Stimulated activated CD4-positive, alpha-beta T cell treated with anti-CD3 and anti-CD28 coated beads, Interleukin-12 subunit alpha, Interleukin-12 subunit beta, amount 100 ng/mL, for 24 hours (primary cell): ENCODE data around the gene AURKAIP1.
"Not testable (repeated sequence)": the region's sequence is repeated elsewhere in the genome, so short reads cannot be mapped to it uniquely, and the experiment has no call there.

ENCODE experiments used
- DNase-seq, 2 experiments: peaks; one replicate each; pipeline ENCODE4 v3.0.0-alpha.2; 2020; ENCODE audit warnings: low read depth in 2 of 2

The AURKAIP1 gene

DNA sequence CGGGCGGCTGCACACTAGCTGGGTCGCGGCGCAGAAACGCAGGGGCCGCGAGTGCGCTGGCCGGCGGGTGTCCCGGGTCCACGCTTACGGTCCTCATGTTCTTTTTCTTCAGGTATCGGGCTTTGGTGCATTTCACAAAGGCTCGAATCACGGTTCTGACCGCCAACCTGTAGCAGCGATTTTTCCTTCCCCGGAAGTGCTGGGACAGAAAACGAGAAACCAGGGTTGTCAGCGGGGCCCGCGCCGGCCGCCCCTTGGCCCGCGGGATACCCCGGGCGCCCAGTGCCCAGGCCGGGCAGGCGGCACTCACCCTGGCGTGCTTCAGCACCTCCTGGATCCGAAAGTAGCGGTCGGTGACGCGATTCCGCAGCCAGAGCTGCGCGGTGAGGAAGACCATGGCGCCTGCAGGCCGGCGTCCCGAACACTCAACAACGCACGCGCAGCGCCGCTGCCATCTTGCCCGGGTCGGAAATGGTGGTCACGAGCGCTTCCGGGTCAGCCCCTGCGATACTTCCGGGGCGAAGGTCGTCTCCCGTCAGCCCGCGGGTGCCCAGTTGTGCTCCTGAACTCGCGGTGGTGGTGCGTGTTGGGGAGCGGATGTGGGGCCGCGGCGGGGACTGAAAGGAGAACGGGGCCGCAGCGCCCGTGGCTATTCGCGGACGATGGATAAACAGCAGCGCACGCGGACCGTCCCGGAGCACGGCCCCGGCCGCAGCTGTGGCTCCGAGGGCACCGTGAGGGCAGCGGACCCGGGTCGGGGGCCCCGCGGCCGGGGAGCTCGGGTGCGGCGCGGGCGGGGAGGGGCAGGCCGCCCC, 32.0 kb upstream of the AURKAIP1 start, which contains the start of gene MRPL20:
Gene MRPL20, minus strand, starts transcription at position 473 of the 815 bp plus-strand sequence. Its CDS starts 76 bp downstream, at position 397.
- peak; percentile 93 to 95 for DNase-seq

GRCh38 chr1:1406101-1406820, 31.3 kb upstream of the AURKAIP1 start:
- no peak for DNase-seq

GRCh38 chr1:1403653-1404052, 28.6 kb upstream of the AURKAIP1 start:
- DNase-seq, result no peak

- DNase-seq, result not testable (repeated sequence)
Measured at GRCh38 chr1:1402901-1403392, 27.9 kb upstream of the AURKAIP1 start.

GRCh38 chr1:1402072-1402900, 27.3 kb upstream of the AURKAIP1 start:
- DNase-seq, result peak in 1 of 2 experiments; percentile 41

GRCh38 chr1:1401457-1402010, 26.5 kb upstream of the AURKAIP1 start:
- DNase-seq, result no peak

- DNase-seq, result no peak
Measured at GRCh38 chr1:1400576-1401456, 25.8 kb upstream of the AURKAIP1 start.

DNA sequence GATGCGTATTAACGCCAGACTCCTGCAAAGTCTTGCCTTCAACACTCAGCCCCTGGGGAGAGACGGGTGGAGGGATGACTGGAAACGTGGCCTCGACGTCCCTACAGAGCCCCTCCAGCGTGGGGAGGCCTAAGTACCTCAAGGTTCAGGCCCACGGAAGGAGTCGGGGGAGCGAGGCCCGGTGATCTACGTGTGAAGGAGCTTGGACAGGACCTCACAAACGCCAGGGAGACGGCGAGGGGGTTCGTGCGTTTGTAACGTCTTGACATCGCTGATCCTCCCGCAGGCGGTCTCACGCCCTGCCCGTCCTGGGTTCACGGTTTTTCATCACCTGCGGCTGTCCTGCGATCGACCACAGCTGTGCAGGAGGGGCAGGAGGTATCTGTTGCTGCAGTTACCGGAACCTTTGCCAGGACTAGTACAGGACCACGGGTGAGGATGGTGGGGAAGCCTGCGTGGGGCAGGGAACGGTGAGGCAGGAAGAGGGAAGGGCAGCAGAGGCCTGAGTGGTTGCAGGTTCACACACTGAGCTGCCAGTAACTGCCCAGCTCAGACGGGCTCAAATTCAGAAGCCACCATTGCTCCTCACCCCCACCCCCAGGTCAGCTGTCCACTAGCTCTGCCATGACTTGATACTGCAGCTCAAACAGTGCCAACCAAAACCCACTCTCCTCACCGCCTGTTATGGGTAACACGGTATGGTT, 25.0 kb upstream of the AURKAIP1 start:
- DNase-seq, result peak in 1 of 2 experiments; percentile 20

GRCh38 chr1:1399187-1399871, 24.3 kb upstream of the AURKAIP1 start, which contains the start of gene CCNL2:
TSS of gene CCNL2 (minus strand) at chr1:1399335. CDS start at chr1:1399306, 29 bp downstream.
- peak; percentile 99 for DNase-seq

GRCh38 chr1:1398677-1399186, 23.7 kb upstream of the AURKAIP1 start:
- DNase-seq, result no peak

DNA sequence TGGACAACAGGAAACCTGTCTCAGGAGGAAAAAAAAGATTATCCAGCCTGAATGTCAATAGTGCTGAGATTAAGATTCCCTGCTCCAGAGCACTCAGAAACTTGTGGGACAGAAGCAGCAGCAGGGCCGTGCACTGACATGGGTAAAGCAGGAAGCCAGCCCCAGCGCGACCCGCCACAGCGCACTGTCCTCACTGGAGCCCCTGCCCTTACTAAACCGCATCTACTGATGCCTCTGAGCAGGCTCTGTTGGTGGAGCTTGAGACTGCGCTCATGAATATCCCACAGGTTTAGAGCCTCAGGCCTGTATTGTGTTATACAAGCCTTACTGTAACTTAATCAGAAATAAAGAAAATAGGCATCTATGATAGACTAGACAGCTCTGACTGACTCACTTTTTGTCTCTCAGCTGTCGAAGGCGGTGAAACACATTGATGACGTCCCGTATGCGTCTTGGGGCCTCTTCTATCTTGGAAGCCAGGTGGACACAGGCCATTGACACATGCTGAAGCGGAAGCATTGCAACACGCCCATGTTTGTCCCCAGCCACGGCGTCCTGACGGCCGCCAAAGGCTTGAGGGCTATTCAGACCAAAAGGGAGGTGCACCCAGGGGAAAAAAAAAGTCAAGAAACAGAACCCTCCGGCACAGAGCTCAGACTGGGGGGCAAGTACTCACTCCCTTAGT, 23.0 kb upstream of the AURKAIP1 start:
- DNase-seq, result no peak

- no peak for DNase-seq
Measured at GRCh38 chr1:1395166-1395565, 20.2 kb upstream of the AURKAIP1 start.

- DNase-seq, result no peak
Measured at GRCh38 chr1:1394116-1394515, 19.1 kb upstream of the AURKAIP1 start.

DNA sequence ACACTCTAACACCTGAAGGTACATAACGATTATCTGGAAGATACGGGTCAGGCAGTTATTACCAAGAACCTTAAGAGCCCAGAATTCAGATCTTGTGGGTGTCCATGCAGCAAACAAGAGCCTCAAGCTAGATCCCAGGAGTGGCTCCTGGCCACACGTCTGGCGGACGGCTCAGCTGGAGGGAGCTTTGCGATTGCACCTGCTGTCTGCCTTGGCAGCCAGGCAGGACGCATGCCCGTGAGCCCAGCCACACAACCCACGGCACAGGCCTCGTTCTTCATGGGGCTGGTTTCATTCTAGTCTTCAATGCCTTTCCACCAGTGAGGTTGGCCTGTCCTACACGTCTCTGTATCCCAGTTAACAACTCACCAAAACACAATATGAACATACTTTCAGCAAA, 18.4 kb upstream of the AURKAIP1 start:
- DNase-seq, result no peak

DNA sequence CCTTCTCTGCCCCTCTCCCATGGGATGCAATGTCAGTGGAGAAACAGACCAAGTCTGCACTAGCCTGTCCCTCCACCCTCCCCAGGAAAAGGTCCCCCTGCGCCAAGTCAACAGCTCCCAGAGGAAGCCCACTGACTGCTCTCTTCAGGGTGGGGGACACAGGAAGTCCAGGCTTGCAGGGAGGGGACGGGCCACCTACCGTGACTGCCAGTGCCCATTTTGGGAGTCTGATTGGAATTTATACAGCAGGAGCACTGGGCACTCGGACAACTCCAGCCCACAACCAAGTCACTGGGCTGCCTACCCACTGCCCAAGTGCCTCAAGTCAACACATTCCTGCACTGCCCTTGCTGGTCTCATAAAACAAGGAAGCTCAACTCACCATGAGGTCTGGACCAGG, 18.0 kb upstream of the AURKAIP1 start:
- no peak for DNase-seq

DNA sequence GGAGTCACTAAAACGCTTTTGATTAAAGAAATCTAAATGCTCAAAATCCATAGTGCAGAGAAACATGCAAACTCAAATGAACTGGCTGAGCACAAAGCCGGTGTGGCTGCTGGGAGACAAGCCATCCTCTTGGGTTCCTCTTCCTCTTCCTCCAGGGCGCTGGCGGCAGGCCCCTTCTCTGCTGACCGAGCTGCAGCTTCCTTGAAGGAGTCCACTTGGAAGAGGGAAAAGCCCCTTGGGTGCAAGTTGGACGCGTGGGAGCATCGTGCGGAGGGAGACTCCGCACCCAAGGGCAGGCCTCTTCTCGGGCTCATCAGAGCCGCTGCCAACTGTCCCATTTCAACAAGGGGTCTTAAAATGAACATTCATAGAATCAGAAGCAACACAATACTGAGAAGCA, 16.2 kb upstream of the AURKAIP1 start:
- DNase-seq, result no peak

DNA sequence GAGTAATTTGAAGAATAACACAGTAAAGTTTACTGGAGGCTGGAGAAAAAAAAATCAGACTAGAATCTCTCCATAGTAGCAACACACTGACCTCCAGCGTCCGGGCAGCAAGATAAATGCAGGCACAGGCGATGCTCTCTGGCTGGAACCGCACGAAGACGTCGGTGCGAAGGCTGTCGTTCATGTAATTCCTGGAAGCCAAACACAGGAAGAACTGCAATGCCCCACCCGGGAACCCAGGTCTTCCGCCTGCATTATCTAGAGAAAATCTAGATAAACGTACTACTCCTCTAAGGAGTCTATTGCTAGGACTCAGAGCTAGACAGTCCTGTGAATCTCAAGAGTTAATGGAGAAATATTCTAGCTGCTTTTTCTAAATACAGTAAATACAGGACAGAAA, 15.7 kb upstream of the AURKAIP1 start:
- no peak for DNase-seq

DNA sequence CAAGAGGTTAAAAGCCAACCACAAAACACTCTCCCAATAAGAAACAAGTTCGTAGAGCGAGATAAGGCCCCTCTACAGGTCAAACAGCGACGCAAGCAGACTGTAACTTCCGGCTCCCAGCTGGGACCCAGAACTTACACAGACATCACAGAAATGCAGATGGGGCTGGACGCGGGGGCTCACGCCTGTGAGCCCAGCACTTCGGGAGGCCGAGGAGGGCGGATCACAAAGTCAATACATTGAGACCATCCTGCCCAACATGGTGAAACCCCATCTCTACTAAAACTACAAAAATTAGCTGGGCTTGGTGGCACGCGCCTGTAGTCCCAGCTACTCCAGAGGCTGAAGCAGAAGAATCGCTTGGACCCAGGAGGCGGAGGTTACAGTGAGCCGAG, 13.1 kb upstream of the AURKAIP1 start:
- DNase-seq, result no peak
